HCT116 (cell line): ENCODE data around the gene CUZD1. TPM values are rescaled to one million over a fixed set of nuclear protein-coding genes. Genes with fewer than 3 reads are reported as not detected.

Source experiments
- ATAC-seq: fragments of 200-7000 bp; cut with Tn5 transposase; 2 replicates; pipeline ENCODE4 v1.9.1; 2020; ENCODE audit warnings: mild to moderate bottlenecking, moderate library complexity
- BruUV-seq: library from RNA; stranded (reverse); fragments of 400-500 nt; replicated peaks from 2 replicates; lab custom pipeline; 2021; lab: Mats Ljungman, UMichigan
- CTCF ChIA-PET: fragments of 300-600 bp; sonication (Branson Sonifier 250); formaldehyde crosslinking; loops from one replicate; lab custom pipeline; 2021; ENCODE audit warnings: antibody characterized with exemption; lab: Charles Lee
- POLR2A ChIA-PET: fragments of 300-600, 350-600 bp; sonication (Branson Sonifier 250); formaldehyde crosslinking; loops from one replicate; lab custom pipeline; 2021; ENCODE audit warnings: antibody characterized with exemption; lab: Charles Lee
- RAD21 ChIA-PET, 2 experiments: fragments of 300-600 bp; sonication (Branson Sonifier 250); formaldehyde crosslinking; loops; one replicate each; lab custom pipeline; 2023; ENCODE audit warnings: low total read pairs in 2 of 2; ENCODE audit not compliant: uncharacterized antibody in 2 of 2, unreplicated experiment in 2 of 2, low non-redundant PET in 1 of 2; lab: Charles Lee
- DNase-seq: peaks from one replicate; pipeline ENCODE4 v3.0.0-alpha.2; 2010; ENCODE audit warnings: low read depth, low spot score
- H2AFZ ChIP-seq: fragments of 200-600 bp; shearing (Covaris generic), sonication (generic); 2 replicates; pipeline ENCODE4 v1.6.1; 2017; ENCODE audit warnings: low read depth, mixed run types, mixed read lengths, antibody characterized with exemption, low read length; ENCODE audit not compliant: poor library complexity, severe bottlenecking
- H3K27ac ChIP-seq: 2 replicates; pipeline ENCODE4 v1.5.1; 2012; ENCODE audit warnings: low read depth, low read length
- H3K27me3 ChIP-seq: fragments of 200-600 bp; sonication (generic); 2 replicates; pipeline ENCODE4 v1.6.1; 2016; ENCODE audit warnings: mixed run types, low read length, mixed read lengths; ENCODE audit not compliant: insufficient read depth
- H3K36me3 ChIP-seq, 2 experiments: fragments of 200-500 bp in 1 of 2; fragments of 200-600 bp in 1 of 2; sonication (Bioruptor generic) in 1 of 2; sonication (generic) in 1 of 2; 2 replicates each; pipeline versions ENCODE4 v1.5.1 to v1.6.1; 2014 to 2016; ENCODE audit warnings: low read length in 2 of 2, inconsistent platforms in 1 of 2, mixed read lengths in 1 of 2, mixed run types in 1 of 2; ENCODE audit not compliant: insufficient read depth in 2 of 2, control insufficient read depth in 1 of 2
- H3K4me1 ChIP-seq, 2 experiments: fragments of 200-600 bp in 1 of 2; sonication (generic) in 1 of 2; 2 replicates each; pipeline versions ENCODE4 v1.5.1 to v1.6.1; 2012 to 2017; ENCODE audit warnings: low read length in 2 of 2, inconsistent platforms in 1 of 2, mild to moderate bottlenecking in 1 of 2, mixed read lengths in 1 of 2, mixed run types in 1 of 2, moderate library complexity in 1 of 2; ENCODE audit not compliant: insufficient read depth in 2 of 2, control insufficient read depth in 1 of 2
- H3K4me2 ChIP-seq: fragments of 200-600 bp; sonication (generic); 2 replicates; pipeline ENCODE4 v1.6.1; 2017; ENCODE audit warnings: mixed run types, low read length, mixed read lengths
- H3K4me3 ChIP-seq, 2 experiments: fragments of 200-600 bp in 1 of 2; sonication (generic) in 1 of 2; replicated peaks in 1 of 2; 2 replicates each; pipeline ENCODE4 v1.5.1; 2011 to 2016; ENCODE audit warnings: low read length in 2 of 2, control low read depth in 1 of 2, low read depth in 1 of 2, mild to moderate bottlenecking in 1 of 2, mixed read lengths in 1 of 2, mixed run types in 1 of 2
- H3K79me2 ChIP-seq: fragments of 200-600 bp; sonication (generic); 2 replicates; pipeline ENCODE4 v1.6.1; 2017; ENCODE audit warnings: mild to moderate bottlenecking, mixed run types, low read length, moderate library complexity, mixed read lengths; ENCODE audit not compliant: insufficient read depth
- H3K9ac ChIP-seq: fragments of 200-600 bp; sonication (generic); 2 replicates; pipeline ENCODE4 v1.6.1; 2016; ENCODE audit warnings: low read length, mixed read lengths
- H3K9me2 ChIP-seq: fragments of 200-600 bp; sonication (generic), shearing (Covaris generic); 2 replicates; pipeline ENCODE4 v1.6.1; 2017; ENCODE audit warnings: mixed run types, mild to moderate bottlenecking, moderate library complexity; ENCODE audit not compliant: insufficient read depth
- H3K9me3 ChIP-seq, 2 experiments: fragments of 200-500 bp in 1 of 2; fragments of 200-600 bp in 1 of 2; sonication (Bioruptor generic) in 1 of 2; sonication (generic) in 1 of 2; 2 replicates each; pipeline ENCODE4 v1.6.1; 2014 to 2017; ENCODE audit warnings: low read length in 2 of 2, mixed read lengths in 2 of 2, inconsistent platforms in 1 of 2, low read depth in 1 of 2, mild to moderate bottlenecking in 1 of 2, mixed run types in 1 of 2, moderate library complexity in 1 of 2; ENCODE audit not compliant: control insufficient read depth in 1 of 2, insufficient read depth in 1 of 2
- H4K20me1 ChIP-seq: fragments of 200-600 bp; sonication (generic), shearing (Covaris generic); 2 replicates; pipeline ENCODE4 v1.6.1; 2017; ENCODE audit warnings: mixed run types, mild to moderate bottlenecking, moderate library complexity; ENCODE audit not compliant: insufficient read depth
- CTCF ChIP-seq, 3 experiments: fragments of 200-600 bp in 1 of 3; sonication (generic) in 1 of 3; IDR thresholded peaks in 2 of 3; conservative IDR thresholded peaks in 1 of 3; 2 replicates each; pipeline ENCODE4 v1.5.1; 2012 to 2017; ENCODE audit warnings: low read depth in 2 of 3, low read length in 2 of 3, antibody characterized with exemption in 1 of 3, borderline replicate concordance in 1 of 3, control low read depth in 1 of 3, mild to moderate bottlenecking in 1 of 3, mixed read lengths in 1 of 3, mixed run types in 1 of 3, moderate library complexity in 1 of 3; ENCODE audit not compliant: insufficient read depth in 1 of 3
- ELF1 ChIP-seq: IDR thresholded peaks from 2 replicates; pipeline ENCODE4 v1.6.1; 2012; ENCODE audit warnings: low read depth, borderline replicate concordance
- EZH2 ChIP-seq: fragments of 200-600 bp; sonication (generic); IDR thresholded peaks from 2 replicates; pipeline ENCODE4 v1.6.1; 2017; ENCODE audit warnings: antibody characterized with exemption, mixed run types
- EZH2phosphoT487 ChIP-seq: fragments of 200-600 bp; IDR thresholded peaks from 2 replicates; pipeline ENCODE4 v1.6.1; 2018; ENCODE audit warnings: antibody characterized with exemption, borderline replicate concordance
- FOSL1 ChIP-seq: IDR thresholded peaks from 2 replicates; pipeline ENCODE4 v1.6.1; 2012; ENCODE audit warnings: low read depth
- JUND ChIP-seq: IDR thresholded peaks from 2 replicates; pipeline ENCODE4 v1.6.1; 2012
- POLR2AphosphoS5 ChIP-seq: IDR thresholded peaks from 2 replicates; pipeline ENCODE4 v1.6.1; 2011; ENCODE audit warnings: mild to moderate bottlenecking, low read depth, low read length, moderate library complexity
- REST ChIP-seq: IDR thresholded peaks from 2 replicates; pipeline ENCODE4 v1.6.1; 2012; ENCODE audit warnings: low read depth
- SIN3A ChIP-seq: IDR thresholded peaks from 2 replicates; pipeline ENCODE4 v1.6.1; 2012; ENCODE audit warnings: low read depth
- SRF ChIP-seq: IDR thresholded peaks from 2 replicates; pipeline ENCODE4 v1.6.1; 2012; ENCODE audit warnings: low read depth
- TCF7L2 ChIP-seq: IDR thresholded peaks from 2 replicates; pipeline ENCODE4 v1.7.0; 2011; ENCODE audit warnings: borderline replicate concordance, inconsistent platforms; ENCODE audit not compliant: insufficient read depth, insufficient read length; ENCODE audit errors: extremely low read depth
- ZFX ChIP-seq: fragments of 450-650 bp; IDR thresholded peaks from 2 replicates; pipeline ENCODE4 v1.6.1; 2017
- ZNF274 ChIP-seq: fragments of 200-500 bp; sonication (Bioruptor generic); IDR thresholded peaks from 2 replicates; pipeline ENCODE4 v1.6.1; 2014; ENCODE audit warnings: mild to moderate bottlenecking, low read depth, low read length, inconsistent platforms
- intact Hi-C: fragments of 100-400 bp; cut with micrococcal nuclease; formaldehyde crosslinking; loops from 2 replicates; pipeline ENCODE4 v1.10.0; 2022
- total RNA-seq: library from RNA; stranded (reverse); gene quantifications from one replicate; pipeline ENCODE4 v1.2.1, GENCODE V29; 2021; ENCODE audit not compliant: unreplicated experiment

The CUZD1 gene
- total RNA-seq, 1 experiment from 2014 or later = 1.7 TPM

- Histone ChIP-seq H3K9ac (no peak overlapping the region), H3K27me3 (peaks cover 37% of the 10 kb centered on the region), H3K4me3 (no peak overlapping the region), H3K27ac (no peak overlapping the region), H3K4me1 (no peaks in the 10 kb centered on the region), H3K9me3 (no peaks in the 10 kb centered on the region), H2AFZ (no peak overlapping the region), H3K9me2 (no peaks in the 10 kb centered on the region), H3K4me2 (no peak overlapping the region), H4K20me1 (no peaks in the 10 kb centered on the region), H3K36me3 (0 out of 4 replicates have a peak, but pooled peaks cover 0 to 12% of the 10 kb centered on the region in 2 experiments), H3K79me2 (no peaks in the 10 kb centered on the region)
- ATAC-seq (no peak), DNase-seq (no peak)
- ChIA-PET CTCF (no interaction called here), RAD21 (no interaction called here), POLR2A (no interaction called here)
- intact Hi-C loops = no loop called here
- no TSS peak for BruUV-seq
- no peak for TF ChIP-seq REST
- no peak for TF ChIP-seq FOSL1
- TF ChIP-seq POLR2AphosphoS5 = no peak
- no peak for TF ChIP-seq ZFX
- TF ChIP-seq TCF7L2 = no peak
- no peak for TF ChIP-seq SRF
- TF ChIP-seq SIN3A = no peak
- TF ChIP-seq CTCF (IDR thresholded peaks at IDR 0.05 in 2 of 3, conservative IDR thresholded peaks at IDR 0.05 in 1 of 3; ENCODE audit: borderline replicate concordance in 1 of 3, insufficient read depth in 1 of 3, low read depth in 2 of 3, low read length in 2 of 3) = no peak
- TF ChIP-seq ZNF274 = no peak
- no peak for TF ChIP-seq EZH2
- TF ChIP-seq JUND = no peak
- TF ChIP-seq ELF1 = no peak
- TF ChIP-seq EZH2phosphoT487 = no peak
These were observed 9.7 kb downstream of the CUZD1 start for GRCh38 chr10:122835908-122836307.
